ENCODE data around the gene ZNF511. TPM values are rescaled to one million over a fixed set of nuclear protein-coding genes. Genes with fewer than 3 reads are reported as not detected.

The ZNF511 gene
- total and polyA plus RNA-seq, 2 experiments from 2014 or later: 12.6 to 59.5 TPM

DNA sequence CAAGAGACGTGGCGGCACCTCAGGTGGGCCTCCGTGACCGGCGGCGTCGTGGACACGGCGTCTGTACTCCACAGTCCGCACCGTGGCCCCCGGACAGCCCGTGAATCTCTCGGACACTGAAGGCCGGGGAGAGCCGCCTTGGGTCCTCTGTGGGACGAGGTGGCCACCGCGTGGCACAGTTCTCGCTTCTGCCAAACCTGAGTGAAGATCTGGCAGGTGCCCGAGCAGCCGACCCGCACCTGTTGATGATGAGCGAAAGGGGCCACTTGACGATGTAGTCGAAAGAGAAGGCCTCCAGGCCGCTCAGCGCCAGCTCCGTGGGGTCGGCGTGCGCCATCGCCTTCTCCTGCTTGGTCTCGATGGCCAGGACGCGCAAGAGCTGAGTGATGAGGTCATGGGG is 23.5 kb upstream of the ZNF511 start:
- Histone ChIP-seq H3K9ac (no peak overlapping the region), H4K20me1 (ENCODE audit: insufficient read depth) (peaks cover 3% of the 10 kb centered on the region; the same call in 1 of the 2 replicates), H3K4me1 (ENCODE audit: insufficient read depth) (no peaks in the 10 kb centered on the region), H2AFZ (no peak overlapping the region), H3K9me3 (ENCODE audit: low read depth) (no peaks in the 10 kb centered on the region), H3K36me3 (ENCODE audit: low read depth) (peaks cover 22% of the 10 kb centered on the region; the same call in 1 of the 2 replicates), H3K27me3 (replicated peaks; ENCODE audit: insufficient read depth) (no peaks in the 10 kb centered on the region), H3K27ac (no peak overlapping the region), H3K79me2 (ENCODE audit: insufficient read depth) (peaks cover 4% of the 10 kb centered on the region; the same call in 1 of the 2 replicates), H3K4me2 (ENCODE audit: unreplicated experiment) (no peak overlapping the region), H3F3A (ENCODE audit: insufficient read depth) (no peaks in the 10 kb centered on the region), H3K9me2 (ENCODE audit: insufficient read depth) (no peaks in the 10 kb centered on the region), H3K4me3 (no peak overlapping the region)
- no peak for DNase-seq
- 90 to 92% methylated on average over 33 to 36 of the region's 36 CpGs for WGBS, 2 experiments (ENCODE audit: low coverage in 1 of 2, low lambda C conversion rate in 2 of 2, missing lambda C conversion rate in 2 of 2)
- in situ Hi-C loops (cut with MboI): no loop called here
- no peak for TF ChIP-seq EZH2phosphoT487 (IDR thresholded peaks at IDR 0.05; ENCODE audit: insufficient read depth, low read depth)
- TF ChIP-seq EZH2 (IDR thresholded peaks at IDR 0.05; ENCODE audit: insufficient read depth, poor library complexity, severe bottlenecking): no peak

DNA sequence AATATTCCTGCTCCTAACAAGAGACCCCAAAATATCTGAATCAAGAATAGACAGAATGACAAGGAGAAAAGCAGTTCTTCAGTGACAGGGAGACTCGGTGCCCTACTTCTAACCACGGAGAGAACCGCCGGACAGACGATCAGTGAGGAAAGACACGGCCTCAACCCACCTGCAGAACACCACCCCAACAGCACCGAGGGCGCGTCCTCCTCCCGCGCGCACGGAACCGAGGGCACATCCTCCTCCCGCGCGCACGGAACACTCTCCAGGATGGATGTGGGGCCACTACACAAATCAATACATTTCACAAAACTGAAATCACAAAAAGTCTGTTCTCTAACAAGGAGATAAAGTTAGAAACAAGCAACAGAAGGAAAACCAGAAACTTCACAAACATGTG is 22.3 kb upstream of the ZNF511 start:
- 90 to 91% methylated on average over 18 of the region's 18 CpGs for WGBS, 2 experiments (ENCODE audit: low coverage in 1 of 2, low lambda C conversion rate in 2 of 2, missing lambda C conversion rate in 2 of 2)
- Histone ChIP-seq H3K27ac (no peak overlapping the region), H3F3A (ENCODE audit: insufficient read depth) (no peaks in the 10 kb centered on the region), H2AFZ (no peak overlapping the region), H3K9ac (no peak overlapping the region), H3K9me3 (ENCODE audit: low read depth) (no peaks in the 10 kb centered on the region), H3K4me3 (no peak overlapping the region), H3K4me1 (ENCODE audit: insufficient read depth) (no peaks in the 10 kb centered on the region), H4K20me1 (ENCODE audit: insufficient read depth) (peaks cover 3% of the 10 kb centered on the region; the same call in 1 of the 2 replicates), H3K79me2 (ENCODE audit: insufficient read depth) (peaks cover 4% of the 10 kb centered on the region; the same call in 1 of the 2 replicates), H3K36me3 (ENCODE audit: low read depth) (peaks cover 22% of the 10 kb centered on the region; the same call in 1 of the 2 replicates), H3K27me3 (replicated peaks; ENCODE audit: insufficient read depth) (no peaks in the 10 kb centered on the region), H3K4me2 (ENCODE audit: unreplicated experiment) (no peak overlapping the region), H3K9me2 (ENCODE audit: insufficient read depth) (no peaks in the 10 kb centered on the region)
- in situ Hi-C loops (cut with MboI): no loop called here
- TF ChIP-seq EZH2 (IDR thresholded peaks at IDR 0.05; ENCODE audit: insufficient read depth, poor library complexity, severe bottlenecking) (no peak), EZH2phosphoT487 (IDR thresholded peaks at IDR 0.05; ENCODE audit: insufficient read depth, low read depth) (no peak)
- DNase-seq: no peak

DNA sequence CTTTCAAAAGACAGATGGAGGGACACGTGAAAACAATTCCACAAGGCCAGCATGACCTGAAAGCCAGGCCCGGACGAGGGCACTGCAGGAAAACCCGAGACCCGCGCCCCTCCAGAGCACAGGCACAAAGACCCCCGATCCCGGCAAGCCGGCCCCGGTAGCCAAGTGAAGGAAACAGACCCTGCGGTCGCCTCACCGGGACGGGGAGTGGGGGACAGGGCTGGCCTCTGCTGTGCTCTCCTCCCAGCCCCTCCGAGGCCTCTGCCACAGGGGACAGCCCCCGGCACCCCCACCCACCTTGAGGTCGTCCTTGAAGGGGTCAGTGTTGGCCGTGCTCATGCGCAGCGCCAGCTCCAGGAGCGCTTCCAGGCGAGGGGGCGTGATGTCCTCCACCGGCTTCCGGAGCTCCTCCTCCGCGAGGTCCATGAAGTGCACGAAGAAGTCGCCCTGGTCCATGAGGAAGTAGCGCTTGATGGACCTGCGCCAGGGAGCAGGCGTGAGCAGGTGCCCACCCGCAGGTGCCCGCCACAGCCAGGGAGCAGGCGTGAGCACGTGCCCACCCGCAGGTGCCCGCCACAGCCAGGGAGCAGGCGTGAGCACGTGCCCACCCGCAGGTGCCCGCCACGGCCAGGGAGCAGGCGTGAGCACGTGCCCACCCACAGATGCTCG is 20.7 kb upstream of the ZNF511 start:
- Histone ChIP-seq H3K27ac (no peak overlapping the region), H2AFZ (no peak overlapping the region), H3K27me3 (replicated peaks; ENCODE audit: insufficient read depth) (no peaks in the 10 kb centered on the region), H3K9ac (no peak overlapping the region), H3F3A (ENCODE audit: insufficient read depth) (no peaks in the 10 kb centered on the region; the same call in 1 of the 2 replicates), H3K9me2 (ENCODE audit: insufficient read depth) (no peaks in the 10 kb centered on the region), H3K4me2 (ENCODE audit: unreplicated experiment) (no peak overlapping the region), H3K79me2 (ENCODE audit: insufficient read depth) (peaks cover 4% of the 10 kb centered on the region; the same call in 1 of the 2 replicates), H3K9me3 (ENCODE audit: low read depth) (no peaks in the 10 kb centered on the region), H3K36me3 (ENCODE audit: low read depth) (peaks cover 22% of the 10 kb centered on the region; the same call in 1 of the 2 replicates), H3K4me3 (no peak overlapping the region), H4K20me1 (ENCODE audit: insufficient read depth) (peaks cover 3% of the 10 kb centered on the region; the same call in 1 of the 2 replicates), H3K4me1 (ENCODE audit: insufficient read depth) (peaks cover 6% of the 10 kb centered on the region)
- WGBS, 2 experiments (ENCODE audit: low coverage in 1 of 2, low lambda C conversion rate in 2 of 2, missing lambda C conversion rate in 2 of 2): 92 to 93% methylated on average over 31 to 45 of the region's 46 CpGs
- TF ChIP-seq EZH2phosphoT487 (IDR thresholded peaks at IDR 0.05; ENCODE audit: insufficient read depth, low read depth) (no peak), EZH2 (IDR thresholded peaks at IDR 0.05; ENCODE audit: insufficient read depth, poor library complexity, severe bottlenecking) (no peak)
- in situ Hi-C loops (cut with MboI): no loop called here
- DNase-seq: no peak

DNA sequence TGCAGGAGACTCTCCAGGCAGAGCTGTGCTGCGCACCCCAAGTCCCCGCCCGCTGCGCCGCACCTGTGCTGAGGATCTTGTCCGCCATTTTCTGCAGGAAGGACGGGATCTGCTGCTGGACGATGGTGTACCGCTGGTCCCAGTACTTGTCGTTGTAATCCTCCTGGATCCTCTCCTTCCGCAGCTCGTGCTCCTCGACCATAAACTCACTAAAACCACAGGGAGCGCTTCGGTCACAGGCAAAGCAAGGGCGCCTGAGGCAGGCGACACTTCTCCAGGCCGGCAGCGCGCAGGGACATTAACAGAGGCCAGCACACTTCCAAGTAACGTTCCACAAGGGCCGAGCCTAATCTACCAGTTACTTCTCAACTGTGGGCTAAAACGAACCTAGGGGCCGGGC is 19.0 kb upstream of the ZNF511 start:
- WGBS, 2 experiments (ENCODE audit: low coverage in 1 of 2, low lambda C conversion rate in 2 of 2, missing lambda C conversion rate in 2 of 2): 94 to 95% methylated on average over 24 of the region's 24 CpGs
- peaks cover 13% of the 10 kb centered on the region for H3K4me1 ChIP-seq (ENCODE audit: insufficient read depth)
- H3K4me3 ChIP-seq: no peak overlapping the region
- no peak overlapping the region for H2AFZ ChIP-seq
- peaks cover 19% of the 10 kb centered on the region; the same call in 1 of the 2 replicates for H3K36me3 ChIP-seq (ENCODE audit: low read depth)
- no peak for DNase-seq
- H3K27ac ChIP-seq: no peak overlapping the region
- no peaks in the 10 kb centered on the region for H3K27me3 ChIP-seq (replicated peaks; ENCODE audit: insufficient read depth)
- no peaks in the 10 kb centered on the region for H3K9me2 ChIP-seq (ENCODE audit: insufficient read depth)
- no peak overlapping the region for H3K4me2 ChIP-seq (ENCODE audit: unreplicated experiment)
- H3K9me3 ChIP-seq (ENCODE audit: low read depth): no peaks in the 10 kb centered on the region
- H3F3A ChIP-seq (ENCODE audit: insufficient read depth): peaks cover 7% of the 10 kb centered on the region; the same call in 1 of the 2 replicates
- no peak for TF ChIP-seq EZH2 (IDR thresholded peaks at IDR 0.05; ENCODE audit: insufficient read depth, poor library complexity, severe bottlenecking)
- TF ChIP-seq EZH2phosphoT487 (IDR thresholded peaks at IDR 0.05; ENCODE audit: insufficient read depth, low read depth): no peak
- peaks cover 3% of the 10 kb centered on the region; the same call in 1 of the 2 replicates for H4K20me1 ChIP-seq (ENCODE audit: insufficient read depth)
- in situ Hi-C loops (cut with MboI): no loop called here
- H3K9ac ChIP-seq: no peak overlapping the region
- peaks cover 4% of the 10 kb centered on the region; the same call in 1 of the 2 replicates for H3K79me2 ChIP-seq (ENCODE audit: insufficient read depth)

All from GM23248 (cell line).